ENCODE data around the gene CCDC107.
"Not testable (repeated sequence)": the region's sequence is repeated elsewhere in the genome, so short reads cannot be mapped to it uniquely, and the experiment has no call there.

Gene CCDC107

DNA sequence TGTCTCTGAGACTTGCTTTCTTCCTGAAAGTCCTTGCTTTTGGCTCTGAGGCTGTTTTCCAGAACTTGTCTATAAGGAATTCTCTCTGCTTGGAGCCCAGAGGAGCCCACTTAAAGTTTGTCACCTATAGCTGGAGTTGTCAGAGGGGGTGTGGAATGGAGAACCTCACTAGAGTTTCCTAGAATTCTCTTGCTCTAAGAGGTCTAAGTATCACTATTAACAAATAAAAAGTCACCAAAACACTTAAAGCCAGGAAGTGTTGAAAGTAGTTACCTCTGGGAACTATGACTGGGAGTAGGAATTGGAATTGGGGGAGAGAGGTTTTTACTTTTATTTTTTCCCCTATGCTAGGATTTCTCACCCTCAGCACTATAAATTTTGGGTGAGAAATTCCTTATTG is 22.4 kb upstream of the CCDC107 start:
- no peak overlapping the region for H3K4ac ChIP-seq (ENCODE audit: low read depth, low read length)
- H3K27me3 ChIP-seq (ENCODE audit: insufficient read depth, low read length, poor library complexity) = no peaks in the 10 kb centered on the region
- no peak overlapping the region for H3K23ac ChIP-seq (ENCODE audit: low read length)
- H2BK5ac ChIP-seq (ENCODE audit: low read length) = no peak overlapping the region
- H3K18ac ChIP-seq (ENCODE audit: low read length) = no peak overlapping the region
- no peak overlapping the region for H3K4me2 ChIP-seq (ENCODE audit: low read length)
- no peak overlapping the region for H4K8ac ChIP-seq (ENCODE audit: low read depth, low read length)
- no peak overlapping the region for H3K56ac ChIP-seq (ENCODE audit: low read length)
- no peak overlapping the region for H2BK15ac ChIP-seq (replicated peaks; ENCODE audit: low read depth)
- no peak overlapping the region for H4K5ac ChIP-seq (ENCODE audit: low read length)
- H3K36me3 ChIP-seq (ENCODE audit: control insufficient read depth, insufficient read depth, low read length) = no peaks in the 10 kb centered on the region
- no peak overlapping the region for H3K4me3 ChIP-seq (ENCODE audit: low read length)
- no peaks in the 10 kb centered on the region for H3K4me1 ChIP-seq (ENCODE audit: control insufficient read depth, low read depth, low read length)
- no peak for DNase-seq
- H2AK5ac ChIP-seq (ENCODE audit: low read length) = no peak overlapping the region
- no peaks in the 10 kb centered on the region for H3K79me2 ChIP-seq (ENCODE audit: control insufficient read depth, insufficient read depth, low read length)
- no peak overlapping the region for H3K27ac ChIP-seq (ENCODE audit: low read depth, low read length)
- no peak overlapping the region for H3K9ac ChIP-seq (ENCODE audit: low read length)
- no peak overlapping the region for H2BK120ac ChIP-seq (ENCODE audit: low read depth, low read length)
- H3K79me1 ChIP-seq (ENCODE audit: low read length) = no peaks in the 10 kb centered on the region

DNA sequence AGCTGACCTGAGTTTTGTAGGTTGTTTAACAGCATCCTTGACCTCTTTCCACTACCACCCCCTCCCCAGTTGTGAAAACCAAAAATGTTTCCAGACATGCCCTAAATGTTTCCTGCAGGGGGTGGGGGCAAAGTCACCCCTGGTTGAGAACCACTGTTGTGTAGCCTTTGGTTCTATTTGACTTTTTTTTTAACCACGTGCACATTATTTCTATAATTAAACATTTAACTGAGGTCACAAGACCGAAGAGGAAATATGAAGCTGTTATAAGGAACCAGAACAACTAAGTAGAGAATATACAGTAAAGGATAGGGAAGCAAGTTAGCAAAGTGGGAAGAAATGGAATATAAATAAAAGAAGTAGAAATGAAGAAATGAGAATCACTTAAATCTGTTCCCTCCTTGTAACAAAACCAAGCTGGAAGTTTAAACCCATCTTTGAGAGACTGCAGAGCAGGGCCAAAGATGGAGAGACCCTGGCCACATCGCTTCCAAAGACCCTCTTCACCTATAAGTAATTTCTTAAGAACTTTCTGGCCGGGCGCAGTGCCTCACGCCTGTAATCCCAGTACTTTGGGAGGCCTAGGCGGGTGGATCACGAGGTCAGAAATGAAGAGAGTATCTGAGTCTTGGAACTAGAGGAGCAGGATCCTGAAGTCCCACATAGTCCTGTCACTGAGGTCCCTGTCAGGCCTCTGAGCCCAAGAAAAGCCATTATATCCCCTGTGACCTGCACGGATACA is 21.8 kb upstream of the CCDC107 start:
- Histone ChIP-seq H3K4me2 (ENCODE audit: low read length) (no peak overlapping the region), H3K4me3 (ENCODE audit: low read length) (no peak overlapping the region), H3K36me3 (ENCODE audit: control insufficient read depth, insufficient read depth, low read length) (no peaks in the 10 kb centered on the region), H2BK5ac (ENCODE audit: low read length) (no peak overlapping the region), H3K27ac (ENCODE audit: low read depth, low read length) (no peak overlapping the region), H4K5ac (ENCODE audit: low read length) (no peak overlapping the region), H3K27me3 (ENCODE audit: insufficient read depth, low read length, poor library complexity) (no peaks in the 10 kb centered on the region), H2BK120ac (ENCODE audit: low read depth, low read length) (no peak overlapping the region), H3K4me1 (ENCODE audit: control insufficient read depth, low read depth, low read length) (no peaks in the 10 kb centered on the region), H3K23ac (ENCODE audit: low read length) (no peak overlapping the region), H2BK15ac (replicated peaks; ENCODE audit: low read depth) (no peak overlapping the region), H2AK5ac (ENCODE audit: low read length) (no peak overlapping the region), H3K18ac (ENCODE audit: low read length) (no peak overlapping the region), H3K9ac (ENCODE audit: low read length) (no peak overlapping the region), H3K79me2 (ENCODE audit: control insufficient read depth, insufficient read depth, low read length) (no peaks in the 10 kb centered on the region), H3K56ac (ENCODE audit: low read length) (no peak overlapping the region), H4K8ac (ENCODE audit: low read depth, low read length) (no peak overlapping the region), H3K79me1 (ENCODE audit: low read length) (no peaks in the 10 kb centered on the region), H3K4ac (ENCODE audit: low read depth, low read length) (no peak overlapping the region)
- DNase-seq = no peak
- WGBS (ENCODE audit: extremely low coverage, insufficient coverage, low lambda C conversion rate) = no CpG with 5 or more reads among the region's 9 CpGs

DNA sequence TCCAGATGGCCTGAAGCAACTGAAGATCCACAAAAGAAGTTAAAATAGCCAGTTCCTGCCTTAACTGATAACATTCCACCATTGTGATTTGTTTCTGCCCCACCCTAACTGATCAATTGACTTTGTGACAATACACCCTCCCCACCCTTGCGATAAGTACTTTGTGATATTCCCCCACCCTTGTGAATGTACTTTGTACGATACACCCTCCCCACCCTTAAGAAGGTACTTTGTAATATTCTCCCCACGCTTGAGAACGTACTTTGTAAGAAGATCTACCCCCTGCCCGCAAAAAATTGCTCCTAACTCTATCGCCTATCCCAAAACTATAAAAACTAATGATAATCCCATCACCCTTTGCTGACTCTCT is 21.2 kb upstream of the CCDC107 start:
- H3K4ac ChIP-seq (ENCODE audit: low read depth, low read length); DNase-seq; H3K18ac ChIP-seq (ENCODE audit: low read length); H3K4me3 ChIP-seq (ENCODE audit: low read length); H3K4me1 ChIP-seq (ENCODE audit: control insufficient read depth, low read depth, low read length); H3K79me2 ChIP-seq (ENCODE audit: control insufficient read depth, insufficient read depth, low read length); H3K9ac ChIP-seq (ENCODE audit: low read length); H4K5ac ChIP-seq (ENCODE audit: low read length); H3K27ac ChIP-seq (ENCODE audit: low read depth, low read length); H2BK15ac ChIP-seq (replicated peaks; ENCODE audit: low read depth); H2BK120ac ChIP-seq (ENCODE audit: low read depth, low read length); H2BK5ac ChIP-seq (ENCODE audit: low read length); H3K79me1 ChIP-seq (ENCODE audit: low read length); H3K36me3 ChIP-seq (ENCODE audit: control insufficient read depth, insufficient read depth, low read length); H3K4me2 ChIP-seq (ENCODE audit: low read length); H3K23ac ChIP-seq (ENCODE audit: low read length); H3K27me3 ChIP-seq (ENCODE audit: insufficient read depth, low read length, poor library complexity); H2AK5ac ChIP-seq (ENCODE audit: low read length); H4K8ac ChIP-seq (ENCODE audit: low read depth, low read length); H3K56ac ChIP-seq (ENCODE audit: low read length): not testable (repeated sequence)
- 100% methylated on average over 2 of the region's 6 CpGs for WGBS (ENCODE audit: extremely low coverage, insufficient coverage, low lambda C conversion rate)

DNA sequence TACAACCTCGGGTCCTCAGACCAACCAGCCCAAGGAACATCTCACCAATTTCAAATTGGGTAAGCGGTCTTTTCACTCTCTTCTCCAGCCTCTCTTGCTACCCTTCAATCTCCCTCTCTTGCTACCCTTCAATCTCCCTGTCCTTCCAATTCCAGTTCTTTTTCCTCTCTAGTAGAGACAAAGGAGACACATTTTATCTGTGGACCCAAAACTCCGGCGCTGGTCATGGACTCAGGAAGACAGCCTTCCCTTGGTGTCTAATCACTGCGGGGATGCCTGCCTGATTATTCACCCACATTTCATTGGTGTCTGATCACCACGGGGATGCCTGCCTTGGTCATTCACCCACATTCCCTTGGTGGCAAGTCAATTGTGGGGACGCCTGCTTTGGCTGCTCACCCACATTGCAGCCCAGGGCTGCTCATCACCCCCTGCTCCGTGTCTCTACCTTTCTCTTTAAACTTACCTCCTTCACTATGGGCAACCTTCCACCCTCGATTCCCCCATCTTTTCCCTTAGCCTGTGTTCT is 20.6 kb upstream of the CCDC107 start:
- H3K27ac ChIP-seq (ENCODE audit: low read depth, low read length); H3K79me2 ChIP-seq (ENCODE audit: control insufficient read depth, insufficient read depth, low read length); H2AK5ac ChIP-seq (ENCODE audit: low read length); H2BK15ac ChIP-seq (replicated peaks; ENCODE audit: low read depth); H3K79me1 ChIP-seq (ENCODE audit: low read length); H3K23ac ChIP-seq (ENCODE audit: low read length); H3K56ac ChIP-seq (ENCODE audit: low read length); H4K8ac ChIP-seq (ENCODE audit: low read depth, low read length); H2BK5ac ChIP-seq (ENCODE audit: low read length); H3K4me2 ChIP-seq (ENCODE audit: low read length); H3K18ac ChIP-seq (ENCODE audit: low read length); DNase-seq; H3K4me1 ChIP-seq (ENCODE audit: control insufficient read depth, low read depth, low read length); H3K9ac ChIP-seq (ENCODE audit: low read length); H4K5ac ChIP-seq (ENCODE audit: low read length); H3K4ac ChIP-seq (ENCODE audit: low read depth, low read length); H3K36me3 ChIP-seq (ENCODE audit: control insufficient read depth, insufficient read depth, low read length); H2BK120ac ChIP-seq (ENCODE audit: low read depth, low read length); H3K4me3 ChIP-seq (ENCODE audit: low read length); H3K27me3 ChIP-seq (ENCODE audit: insufficient read depth, low read length, poor library complexity): not testable (repeated sequence)
- no CpG with 5 or more reads among the region's 9 CpGs for whole genome bisulfite sequencing (ENCODE audit: extremely low coverage, insufficient coverage, low lambda C conversion rate)

DNA sequence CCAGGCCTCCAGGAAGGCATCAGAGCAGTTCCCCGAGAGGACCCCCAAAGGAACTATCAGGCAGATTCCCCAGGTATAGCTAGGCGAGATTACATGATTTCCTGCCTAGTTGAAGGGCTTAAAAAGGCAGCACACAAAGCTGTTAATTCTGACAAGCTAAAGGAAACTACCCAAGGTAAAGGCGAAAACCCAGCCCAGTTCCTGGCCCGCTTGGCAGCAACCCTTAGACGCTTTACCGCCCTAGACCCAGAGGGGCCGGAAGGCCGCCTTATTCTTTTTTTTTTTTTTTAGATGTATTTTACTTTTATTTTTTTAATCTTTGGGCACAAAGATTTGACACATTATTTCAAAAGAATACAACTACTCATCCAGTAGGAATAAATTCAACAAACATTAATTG is 19.3 kb upstream of the CCDC107 start:
- not testable (repeated sequence) for H2BK15ac ChIP-seq (replicated peaks; ENCODE audit: low read depth); H3K4me2 ChIP-seq (ENCODE audit: low read length); H3K56ac ChIP-seq (ENCODE audit: low read length); H3K23ac ChIP-seq (ENCODE audit: low read length); H3K79me2 ChIP-seq (ENCODE audit: control insufficient read depth, insufficient read depth, low read length); H3K4me1 ChIP-seq (ENCODE audit: control insufficient read depth, low read depth, low read length); H3K27ac ChIP-seq (ENCODE audit: low read depth, low read length); H3K18ac ChIP-seq (ENCODE audit: low read length); H4K8ac ChIP-seq (ENCODE audit: low read depth, low read length); H4K5ac ChIP-seq (ENCODE audit: low read length); H2BK120ac ChIP-seq (ENCODE audit: low read depth, low read length); H3K4me3 ChIP-seq (ENCODE audit: low read length); H2BK5ac ChIP-seq (ENCODE audit: low read length); H3K36me3 ChIP-seq (ENCODE audit: control insufficient read depth, insufficient read depth, low read length); H2AK5ac ChIP-seq (ENCODE audit: low read length); H3K27me3 ChIP-seq (ENCODE audit: insufficient read depth, low read length, poor library complexity); H3K9ac ChIP-seq (ENCODE audit: low read length); H3K79me1 ChIP-seq (ENCODE audit: low read length); DNase-seq; H3K4ac ChIP-seq (ENCODE audit: low read depth, low read length)
- no CpG with 5 or more reads among the region's 8 CpGs for WGBS (ENCODE audit: extremely low coverage, insufficient coverage, low lambda C conversion rate)

DNA sequence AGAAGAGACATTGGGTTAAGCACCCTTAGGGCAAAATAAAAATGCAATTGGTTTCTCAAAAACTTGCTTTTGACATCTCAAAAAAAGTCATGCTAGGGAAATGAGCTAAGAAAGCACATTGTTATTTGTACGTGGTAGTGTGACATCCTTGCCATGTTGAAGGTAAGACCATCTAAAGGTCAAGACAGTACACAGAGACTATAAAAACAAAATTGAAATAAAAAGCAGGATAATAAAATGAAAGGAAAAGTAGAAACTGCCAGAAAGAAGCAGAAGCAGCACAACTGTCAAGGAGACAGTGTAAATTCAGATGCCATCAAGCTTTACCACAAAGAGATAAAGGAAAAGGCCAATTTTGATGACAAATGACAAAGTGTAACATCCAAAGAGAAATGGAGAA is 18.9 kb upstream of the CCDC107 start:
- H3K4ac ChIP-seq (ENCODE audit: low read depth, low read length); H2BK15ac ChIP-seq (replicated peaks; ENCODE audit: low read depth); H3K23ac ChIP-seq (ENCODE audit: low read length); H3K4me2 ChIP-seq (ENCODE audit: low read length); H3K4me1 ChIP-seq (ENCODE audit: control insufficient read depth, low read depth, low read length); H3K18ac ChIP-seq (ENCODE audit: low read length); H3K36me3 ChIP-seq (ENCODE audit: control insufficient read depth, insufficient read depth, low read length); DNase-seq; H3K4me3 ChIP-seq (ENCODE audit: low read length); H2AK5ac ChIP-seq (ENCODE audit: low read length); H3K79me1 ChIP-seq (ENCODE audit: low read length); H3K27me3 ChIP-seq (ENCODE audit: insufficient read depth, low read length, poor library complexity); H3K56ac ChIP-seq (ENCODE audit: low read length); H3K79me2 ChIP-seq (ENCODE audit: control insufficient read depth, insufficient read depth, low read length); H3K9ac ChIP-seq (ENCODE audit: low read length); H2BK120ac ChIP-seq (ENCODE audit: low read depth, low read length); H4K5ac ChIP-seq (ENCODE audit: low read length); H2BK5ac ChIP-seq (ENCODE audit: low read length); H3K27ac ChIP-seq (ENCODE audit: low read depth, low read length); H4K8ac ChIP-seq (ENCODE audit: low read depth, low read length): not testable (repeated sequence)
- no CpG with 5 or more reads among the region's 1 CpG for WGBS (ENCODE audit: extremely low coverage, insufficient coverage, low lambda C conversion rate)
